HG02852 (cell line): Measurements from ENCODE around the gene IL1RAPL2.
A peak's percentile ranks its signal among the peaks of the same experiment; 100 is the strongest.
"Not testable (repeated sequence)": the region's sequence is repeated elsewhere in the genome, so short reads cannot be mapped to it uniquely, and the experiment has no call there.

Experiments used
- ATAC-seq: cut with Tn5 transposase; IDR thresholded peaks from one replicate; pipeline ENCODE4 v1.9.1; 2021; ENCODE audit warnings: mild to moderate bottlenecking, moderate library complexity; ENCODE audit not compliant: unreplicated experiment

The IL1RAPL2 gene

DNA sequence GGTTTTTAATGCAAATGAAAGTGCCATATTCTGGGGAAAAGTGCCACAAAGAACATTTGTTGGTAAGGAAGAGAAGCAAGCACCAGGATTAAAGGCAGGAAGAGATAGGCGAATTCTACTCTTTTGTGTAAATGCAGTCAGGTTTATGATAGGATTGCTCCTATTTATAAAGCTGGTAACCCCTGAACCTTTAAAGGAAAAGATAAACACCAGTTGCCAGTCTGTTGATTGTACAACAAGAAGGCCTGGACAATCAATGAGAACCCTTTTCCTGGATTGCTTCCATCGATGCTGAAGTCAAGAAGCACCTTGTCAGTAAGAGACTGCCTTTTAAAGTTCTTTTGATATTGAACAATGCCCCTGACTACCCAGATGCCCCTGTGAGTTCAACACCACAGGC is 1098.2 kb downstream of the IL1RAPL2 start:
- ATAC-seq = no peak

DNA sequence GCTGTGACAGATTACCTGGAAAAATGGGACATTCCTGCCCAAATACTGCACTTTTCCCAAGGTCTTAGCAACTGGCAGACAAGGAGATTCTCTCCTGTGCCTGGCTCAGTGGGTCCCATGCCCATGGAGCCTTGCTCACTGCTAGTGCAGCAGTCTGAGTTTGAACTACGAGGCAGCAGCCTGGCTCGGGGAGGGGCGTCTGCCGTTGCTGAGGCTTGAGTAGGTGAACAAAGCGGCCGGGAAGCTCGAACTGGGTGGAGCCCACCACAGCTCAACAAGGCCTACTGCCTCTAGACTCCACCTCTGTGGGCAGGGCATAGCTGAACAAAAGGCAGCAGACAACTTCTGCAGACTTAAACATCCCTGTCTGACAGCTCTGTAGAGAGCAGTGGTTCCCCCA is 1118.3 kb downstream of the IL1RAPL2 start:
- not testable (repeated sequence) for ATAC-seq

DNA sequence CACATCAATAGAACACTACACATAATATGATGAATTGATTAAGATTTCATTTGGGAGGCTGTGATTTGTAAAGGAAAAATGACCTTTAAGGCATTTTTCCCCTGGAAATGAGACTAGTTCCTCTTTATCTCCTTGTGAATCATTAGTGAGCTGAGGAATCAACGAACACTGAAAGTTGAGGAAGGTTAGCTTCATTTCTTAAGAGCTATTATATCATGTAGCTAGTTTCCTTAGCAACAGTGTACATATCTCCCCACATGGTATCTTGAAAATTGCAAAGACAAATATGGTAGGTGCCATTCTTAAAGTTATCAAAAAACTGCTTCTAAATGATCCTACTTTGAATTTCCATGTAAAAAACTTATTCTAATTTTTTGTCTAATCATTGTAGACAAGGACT is 1128.8 kb downstream of the IL1RAPL2 start:
- ATAC-seq = no peak

DNA sequence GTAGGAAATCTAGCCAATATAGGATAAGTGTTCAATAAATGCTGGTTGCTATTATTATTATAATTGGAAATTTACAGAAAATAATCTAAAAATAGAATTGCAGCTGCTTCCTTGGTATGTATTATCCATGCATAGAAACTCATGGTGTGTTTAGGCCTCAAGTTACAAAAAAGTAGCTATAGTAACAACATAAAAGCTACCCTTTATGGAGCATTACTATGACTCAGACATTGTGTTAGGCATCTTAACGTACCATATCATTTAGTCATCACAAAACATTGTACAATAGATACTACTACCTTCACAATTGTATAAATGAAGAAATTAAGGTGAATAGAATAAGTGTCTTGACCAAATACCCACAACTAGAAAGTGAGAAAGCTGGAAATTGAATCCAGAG is 1129.5 kb downstream of the IL1RAPL2 start:
- ATAC-seq = no peak

DNA sequence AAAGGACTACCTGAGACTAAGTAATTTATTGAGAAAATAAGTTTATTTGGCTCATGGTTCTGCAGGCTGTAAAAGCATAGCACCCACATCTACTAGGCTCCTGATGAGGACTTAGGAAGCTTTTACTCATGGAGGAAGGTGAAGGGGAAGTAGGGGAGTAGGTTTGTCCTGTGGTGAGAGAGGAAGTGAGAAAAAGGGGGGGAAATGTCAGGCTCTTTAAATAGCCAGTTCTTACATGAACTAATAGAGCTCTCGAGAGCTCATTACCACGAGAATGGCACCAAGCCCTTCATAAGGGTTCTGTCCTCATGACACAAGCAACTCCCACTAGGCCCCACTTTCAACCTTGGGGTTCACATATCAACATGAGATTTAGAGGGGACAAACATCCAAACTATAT is 1130.9 kb downstream of the IL1RAPL2 start:
- peak; percentile 57 for ATAC-seq

DNA sequence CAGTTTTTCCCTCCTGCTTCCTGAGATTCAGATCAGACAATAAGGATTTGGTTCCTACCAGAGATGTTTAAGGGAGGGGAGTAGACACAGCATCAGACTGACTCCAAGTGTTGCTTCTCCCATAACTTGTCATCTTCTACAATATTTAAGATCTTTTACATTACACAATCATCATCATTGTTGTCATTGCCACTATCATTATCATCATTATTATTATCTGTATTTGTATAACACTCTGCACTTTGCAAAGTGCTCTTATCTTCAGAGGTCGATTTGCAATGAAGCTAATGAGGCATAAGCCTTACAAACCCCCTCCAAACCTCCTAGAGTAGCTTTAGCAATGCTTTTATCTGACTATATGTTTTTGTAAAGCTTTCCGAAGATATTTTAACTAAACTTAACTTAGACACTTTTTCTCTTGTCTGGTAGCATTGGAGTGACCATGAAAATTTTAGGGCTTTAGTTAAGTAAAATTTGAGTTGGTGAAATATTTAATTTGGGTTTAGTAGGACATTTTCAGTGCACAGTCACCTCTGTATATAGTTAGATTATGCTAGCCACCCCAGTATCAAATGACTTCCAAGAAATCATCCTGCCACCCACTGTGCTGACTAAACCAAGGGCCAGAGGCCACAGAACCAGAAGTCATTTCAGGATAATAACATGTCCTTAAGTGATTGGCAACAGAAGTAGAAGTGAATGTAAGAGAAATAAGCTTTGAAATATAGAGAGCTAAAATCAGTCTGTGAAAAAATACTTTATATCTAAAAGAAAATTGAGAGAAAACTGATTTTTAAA is 1132.2 kb downstream of the IL1RAPL2 start:
- no peak for ATAC-seq

DNA sequence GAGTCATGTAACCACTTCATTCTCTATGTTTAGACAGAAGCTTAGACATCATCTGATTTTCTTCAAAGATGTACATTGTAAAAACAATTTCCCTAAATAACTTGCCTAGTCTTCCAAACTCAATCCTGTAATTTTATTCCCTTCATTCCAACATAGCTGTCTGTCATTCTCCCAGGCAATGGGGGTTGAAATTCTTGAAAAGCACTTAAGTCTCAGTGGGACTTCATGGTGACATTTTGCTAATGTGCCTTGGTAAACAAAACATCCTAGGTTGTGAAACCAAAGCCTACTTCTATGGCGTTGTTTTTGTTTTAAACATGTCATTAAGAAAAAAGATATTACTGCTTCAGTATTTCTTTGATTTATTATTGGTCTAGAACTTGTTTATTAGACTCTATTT is 1134.3 kb downstream of the IL1RAPL2 start:
- ATAC-seq = no peak

DNA sequence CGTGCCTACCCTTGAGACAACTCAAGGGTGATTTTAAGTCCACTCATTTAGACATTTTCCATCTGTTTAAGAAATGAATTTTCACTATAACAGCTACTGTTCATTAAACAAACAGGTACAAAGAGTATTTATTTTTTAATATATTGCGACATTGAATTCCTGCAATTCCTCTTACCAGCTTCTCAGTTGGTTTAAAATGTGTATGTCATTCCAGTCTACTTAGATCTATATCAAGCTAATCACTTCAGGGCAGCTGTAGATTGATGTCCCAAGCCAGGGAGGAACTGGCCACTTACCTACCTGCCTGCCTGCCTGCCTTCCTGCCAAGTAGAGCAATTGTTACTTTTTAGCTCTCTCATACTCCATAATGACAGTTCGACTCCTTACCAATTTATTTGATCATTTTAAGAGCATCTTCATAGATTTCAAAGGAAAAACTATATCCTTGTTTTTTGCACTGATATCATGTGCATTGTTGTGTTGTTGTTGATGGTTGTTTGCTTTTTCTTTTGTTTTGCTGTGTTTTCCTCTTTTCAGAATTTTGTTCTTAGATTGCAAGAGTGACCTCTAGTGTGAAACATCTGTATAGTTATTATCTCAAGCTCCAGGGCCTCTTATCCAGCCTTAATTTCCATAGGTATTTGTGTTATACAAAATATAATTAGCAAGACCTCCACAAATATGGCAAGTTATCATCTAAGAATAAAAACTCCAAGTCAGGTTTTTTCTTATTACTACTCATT is 1135.5 kb downstream of the IL1RAPL2 start:
- no peak for ATAC-seq

DNA sequence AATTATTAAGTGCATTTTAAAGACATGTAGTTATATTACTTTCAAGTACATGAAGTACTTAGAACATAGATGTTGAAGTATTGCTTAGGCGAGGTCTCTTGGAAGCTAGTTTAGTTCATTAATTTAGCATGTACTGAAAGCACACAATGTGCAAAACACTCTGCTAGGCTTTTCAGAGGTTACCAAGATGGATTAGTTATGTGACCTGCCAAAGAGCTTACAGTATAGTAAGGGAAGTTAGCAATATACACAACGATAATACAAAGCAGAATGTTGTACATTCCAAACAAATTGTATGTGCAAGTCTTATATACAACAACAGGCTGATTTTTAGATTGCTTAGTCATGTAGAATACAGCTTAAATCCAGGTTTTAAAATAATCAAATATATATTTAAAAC is 1137.9 kb downstream of the IL1RAPL2 start:
- no peak for ATAC-seq

DNA sequence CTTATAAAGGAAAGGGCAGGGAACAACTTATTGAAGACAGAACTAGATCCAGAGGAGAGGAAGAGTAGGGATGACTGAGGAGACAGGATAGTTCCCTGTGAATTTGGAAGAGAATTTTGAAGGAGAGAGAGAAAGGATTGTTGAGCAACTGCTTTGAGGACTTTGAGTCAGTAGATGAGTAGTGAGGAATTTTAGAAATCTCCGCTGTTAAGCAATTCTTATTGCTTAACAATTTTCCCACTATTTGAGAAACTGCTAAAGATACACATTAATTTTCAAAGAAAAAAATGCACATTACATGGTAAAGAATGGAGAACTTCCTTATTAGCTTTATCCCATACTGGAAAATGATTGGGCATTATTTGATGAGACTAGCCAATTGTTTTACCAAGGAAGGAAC is 1140.0 kb downstream of the IL1RAPL2 start:
- no peak for ATAC-seq

DNA sequence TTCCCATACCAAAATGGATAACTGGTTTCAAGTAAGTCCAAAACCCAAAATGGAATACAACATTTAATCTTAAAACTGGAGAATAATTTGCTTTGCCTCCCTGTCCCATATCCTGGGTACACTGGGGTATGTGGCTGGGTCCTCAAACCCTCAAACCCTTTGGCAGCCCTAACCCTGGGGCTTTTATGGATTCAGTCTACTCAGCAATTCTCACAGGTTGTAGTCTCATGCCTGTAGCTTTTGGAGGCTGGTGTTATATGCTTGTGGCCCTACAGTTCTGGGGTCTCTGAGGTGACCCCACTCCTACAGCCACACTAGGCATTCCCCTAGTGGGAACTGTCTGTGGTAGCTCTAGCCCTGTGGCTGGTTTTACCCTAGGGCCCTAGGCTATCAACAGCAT is 1145.8 kb downstream of the IL1RAPL2 start:
- ATAC-seq = no peak

DNA sequence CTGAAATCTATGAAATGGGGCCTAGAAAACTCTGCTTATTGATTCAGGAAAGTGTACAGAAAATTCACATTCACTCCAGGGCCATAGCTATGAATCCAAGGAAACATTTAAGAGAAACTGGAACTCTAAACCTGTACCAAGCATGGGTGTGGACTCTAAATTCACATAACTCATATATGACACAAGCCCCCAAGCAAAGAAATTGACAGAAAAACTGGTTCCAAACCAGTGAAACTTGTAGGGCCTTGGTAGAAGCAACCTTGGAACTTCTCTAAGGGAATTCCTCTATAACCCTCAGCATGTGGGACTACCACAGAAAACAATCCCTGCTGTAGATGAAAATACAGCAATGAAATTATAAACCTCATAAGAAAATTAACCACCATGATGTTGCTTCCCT is 1149.7 kb downstream of the IL1RAPL2 start:
- ATAC-seq = no peak

DNA sequence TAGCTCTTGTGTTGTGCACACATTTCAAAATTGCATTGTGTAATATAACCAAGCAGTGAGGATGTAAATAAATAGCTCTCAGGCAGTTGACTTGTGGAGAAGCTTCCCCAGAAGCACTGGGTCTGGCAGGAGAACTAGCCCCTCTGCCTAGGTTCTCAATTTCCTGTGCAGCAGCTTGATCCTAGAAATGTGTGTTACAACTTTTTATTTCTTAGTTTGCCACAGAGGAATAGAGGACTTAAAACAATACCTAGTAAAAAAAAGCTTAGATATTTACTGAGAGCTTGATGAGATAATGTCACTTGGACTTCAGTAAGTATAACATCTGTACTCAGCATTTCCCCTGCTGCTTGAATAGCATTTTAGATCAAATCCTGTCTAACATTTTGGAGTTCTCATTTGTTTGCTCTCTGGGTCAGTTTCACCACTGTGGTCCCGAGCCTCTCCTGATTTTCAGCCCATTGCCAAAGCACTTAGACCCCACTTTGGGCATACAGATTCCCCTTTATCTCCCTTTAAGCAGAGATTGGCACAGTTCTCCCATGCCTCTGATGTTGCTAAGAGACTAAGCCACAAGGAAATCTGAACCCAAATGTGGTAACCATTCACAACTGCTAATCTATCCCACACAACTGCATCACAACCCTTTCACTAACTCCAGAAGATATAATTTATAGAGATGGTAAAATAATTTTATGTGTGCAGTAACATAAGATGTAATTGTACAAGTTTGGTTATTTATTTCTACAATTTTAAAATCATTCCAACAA is 1158.2 kb downstream of the IL1RAPL2 start:
- no peak for ATAC-seq

DNA sequence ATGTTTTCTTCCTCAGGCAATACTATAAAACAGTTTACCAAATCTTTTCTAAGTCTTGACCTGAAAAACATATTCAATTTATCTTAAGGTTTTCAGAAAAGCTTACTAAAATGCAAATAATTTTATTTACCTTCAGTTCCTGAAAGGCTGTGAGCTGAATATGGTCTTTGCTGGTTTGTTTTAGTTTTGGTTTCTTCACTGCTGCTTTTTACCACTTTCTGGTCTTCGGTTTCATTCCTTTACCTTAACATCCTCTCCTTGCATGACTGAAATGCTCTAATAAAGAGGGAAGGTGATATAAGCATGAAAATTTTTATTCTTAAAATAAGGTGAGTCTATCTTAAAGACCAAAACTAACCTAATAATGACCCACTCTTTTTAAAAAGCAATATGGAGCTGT is 1159.2 kb downstream of the IL1RAPL2 start:
- no peak for ATAC-seq

DNA sequence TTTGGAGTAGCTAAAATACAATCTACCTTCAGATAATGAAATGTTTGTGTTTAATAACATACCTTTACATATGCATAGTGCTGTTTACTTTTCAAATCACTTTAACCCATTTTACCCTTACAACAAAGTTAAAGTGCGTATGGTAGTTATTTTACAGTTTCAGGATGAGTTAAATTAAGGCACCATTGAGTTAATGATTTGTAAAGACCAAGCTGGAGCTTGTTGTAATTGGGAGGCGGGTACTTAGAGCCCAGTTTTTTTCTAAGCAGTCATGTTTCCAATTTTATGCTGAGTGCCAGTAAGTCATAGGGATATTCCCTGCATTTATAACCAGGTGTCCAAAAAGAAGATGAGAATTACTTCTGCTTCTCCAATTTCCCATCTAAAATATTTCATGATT is 1172.2 kb downstream of the IL1RAPL2 start:
- ATAC-seq = no peak

DNA sequence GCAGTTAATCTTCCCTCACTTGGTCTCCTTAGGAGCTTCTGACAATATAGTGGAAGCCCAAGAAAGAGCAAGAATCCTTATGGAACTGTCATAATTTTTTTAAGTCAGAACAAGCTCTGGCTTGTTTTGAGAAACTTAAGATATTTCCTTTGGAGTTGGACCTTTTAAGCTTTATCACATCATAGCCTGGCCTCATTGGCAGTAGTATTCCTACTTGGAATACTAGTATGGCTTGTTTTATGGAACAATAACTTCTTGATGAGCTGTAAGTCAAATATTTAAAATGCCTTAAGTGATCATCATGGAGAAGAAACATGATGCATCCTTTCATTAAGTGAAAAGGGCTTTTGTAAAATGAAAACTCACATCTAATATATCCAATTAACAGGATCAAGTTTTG is 1178.3 kb downstream of the IL1RAPL2 start:
- no peak for ATAC-seq

DNA sequence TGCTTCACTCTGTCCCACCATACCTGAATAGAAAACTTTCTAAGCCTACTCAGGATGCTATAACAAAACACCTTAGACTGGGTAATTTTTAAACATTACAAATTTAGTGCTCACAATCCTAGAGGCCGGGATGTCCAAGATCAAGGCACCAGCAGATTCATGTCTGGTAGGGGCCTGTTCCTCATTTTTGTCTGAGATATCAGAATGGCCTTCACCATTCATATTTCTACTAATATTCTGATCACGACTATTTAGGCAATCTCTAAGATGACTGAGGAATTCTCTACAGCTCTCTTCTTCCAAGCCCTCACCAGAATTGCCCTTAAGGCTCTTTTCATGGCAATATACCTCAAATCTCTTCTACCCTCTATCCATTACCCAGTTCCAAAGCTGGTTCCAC is 1178.9 kb downstream of the IL1RAPL2 start:
- no peak for ATAC-seq

DNA sequence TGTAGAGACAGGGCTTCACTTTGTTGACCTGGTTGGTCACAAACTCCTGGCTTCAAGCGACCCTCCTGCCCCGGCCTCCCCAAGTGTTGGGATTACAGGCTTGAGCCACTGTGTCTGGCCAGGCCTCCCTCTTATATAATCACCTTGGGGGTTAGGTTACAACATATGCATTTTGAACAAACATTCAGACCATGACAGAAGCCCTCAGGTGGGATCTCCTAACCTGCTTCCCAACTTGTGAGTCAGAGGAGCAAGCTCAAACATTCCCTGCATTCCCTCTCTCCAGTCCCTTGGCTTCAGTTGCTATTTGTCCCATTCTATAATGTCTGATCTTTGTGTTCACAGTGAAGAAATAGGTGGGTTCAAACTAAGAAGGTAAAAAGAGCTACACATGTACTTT is 1179.9 kb downstream of the IL1RAPL2 start:
- ATAC-seq = no peak

DNA sequence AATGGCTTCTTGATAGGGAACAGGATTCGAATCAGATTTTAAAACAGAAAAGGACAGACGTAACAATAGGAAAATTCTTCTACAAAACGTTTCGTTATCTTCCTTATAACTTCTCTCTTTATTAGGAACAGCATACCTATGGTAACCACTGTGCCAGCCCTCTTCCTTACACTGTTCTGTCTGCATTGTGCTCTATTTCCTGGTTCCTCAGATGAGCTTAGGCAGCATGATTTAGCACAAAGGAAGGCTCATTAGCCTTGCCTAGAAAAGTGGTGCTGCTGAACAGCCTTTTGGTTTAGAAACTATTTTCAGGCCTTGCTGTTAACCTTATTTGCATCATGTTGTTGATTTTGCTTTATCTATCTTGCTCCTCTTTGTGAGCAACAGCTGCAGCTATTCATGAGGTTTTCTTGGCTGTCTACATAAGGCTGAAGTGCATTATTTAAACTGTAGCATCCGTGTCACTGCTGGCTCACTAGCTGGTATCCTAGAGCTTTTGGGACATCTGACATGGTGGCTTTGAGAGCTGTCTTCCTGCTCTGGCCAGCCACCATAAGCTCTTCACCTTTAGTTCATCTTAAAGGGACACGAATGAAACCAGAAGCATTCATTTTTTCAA is 1186.4 kb downstream of the IL1RAPL2 start:
- ATAC-seq = no peak

DNA sequence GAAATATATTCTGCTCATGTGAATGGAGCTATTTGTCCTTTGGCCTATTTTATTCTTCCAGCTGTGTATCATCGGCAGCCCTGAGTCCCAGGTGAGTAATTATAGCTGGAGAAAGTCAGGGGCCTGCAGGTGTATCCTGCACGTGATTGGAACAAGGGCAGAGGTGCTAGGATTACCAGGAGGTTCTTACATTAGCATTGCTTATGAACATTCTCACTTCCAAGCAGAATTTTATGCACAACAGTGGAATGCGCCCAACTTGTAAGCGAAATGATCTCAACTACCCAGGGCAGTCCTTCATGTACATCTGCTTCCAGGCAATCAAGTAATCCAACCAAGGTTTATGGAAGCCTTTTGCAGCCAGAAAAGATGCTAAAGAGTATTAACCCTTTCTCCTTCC is 1187.4 kb downstream of the IL1RAPL2 start:
- no peak for ATAC-seq

DNA sequence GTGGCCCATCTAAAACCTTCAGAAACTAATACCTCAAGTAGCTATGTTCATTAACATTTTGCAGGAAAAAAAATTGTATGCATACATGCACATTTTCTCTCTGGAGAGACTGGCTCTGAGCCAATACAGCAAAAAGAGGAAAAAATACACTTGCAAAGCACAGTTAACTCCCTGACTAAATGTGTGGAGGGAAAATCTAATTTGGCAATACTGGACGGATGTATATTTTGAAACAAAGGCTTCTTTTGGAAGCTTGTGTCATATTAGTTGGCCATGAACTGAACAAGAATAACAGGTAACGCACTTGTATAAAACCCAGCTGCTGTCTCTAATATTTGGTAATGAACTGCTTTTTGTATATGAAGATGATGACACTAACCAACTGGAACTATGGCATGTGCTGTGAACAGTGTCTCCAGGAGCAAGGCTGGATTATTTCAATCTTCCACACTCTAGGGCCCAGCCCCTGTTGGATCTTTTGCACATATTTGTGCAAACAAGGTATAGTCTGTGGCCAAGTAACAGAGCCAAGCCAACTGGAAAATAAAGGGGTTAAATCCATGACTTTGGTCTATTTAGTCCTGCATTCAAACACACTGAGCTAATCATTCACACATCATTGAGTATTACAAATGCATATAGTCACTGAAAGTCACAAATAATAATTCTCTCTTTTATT is 1188.4 kb downstream of the IL1RAPL2 start:
- no peak for ATAC-seq
